ENCODE data around the gene LXN. TPM values are rescaled to one million over a fixed set of nuclear protein-coding genes. Genes with fewer than 3 reads are reported as not detected.

LXN gene
- total RNA-seq, 1 donor from 2014 or later, result 4.9 TPM

GRCh38 chr3:158640646-158641045 is 31.8 kb downstream of the LXN start:
- no peak for TF ChIP-seq CTCF (IDR thresholded peaks at IDR 0.05; ENCODE audit: insufficient read depth, low read length, poor library complexity, severe bottlenecking)
- Histone ChIP-seq H3K4me3 (ENCODE audit: low read depth, low read length) (no peak overlapping the region), H3K27me3 (ENCODE audit: control insufficient read depth, insufficient read depth, low read length) (no peaks in the 10 kb centered on the region), H3K36me3 (ENCODE audit: control insufficient read depth, insufficient read depth, low read length) (no peaks in the 10 kb centered on the region)
- DNase-seq (ENCODE audit: low read depth), result no peak

GRCh38 chr3:158631981-158632380 is 40.5 kb downstream of the LXN start:
- no peak for TF ChIP-seq CTCF (IDR thresholded peaks at IDR 0.05; ENCODE audit: insufficient read depth, low read length, poor library complexity, severe bottlenecking)
- no peak overlapping the region for H3K4me3 ChIP-seq (ENCODE audit: low read depth, low read length)

GRCh38 chr3:158625881-158626280 is 46.6 kb downstream of the LXN start:
- no peak for TF ChIP-seq CTCF (IDR thresholded peaks at IDR 0.05; ENCODE audit: insufficient read depth, low read length, poor library complexity, severe bottlenecking)
- DNase-seq (ENCODE audit: low read depth), result no peak
- Histone ChIP-seq H3K27me3 (ENCODE audit: control insufficient read depth, insufficient read depth, low read length) (no peaks in the 10 kb centered on the region), H3K36me3 (ENCODE audit: control insufficient read depth, insufficient read depth, low read length) (no peaks in the 10 kb centered on the region), H3K4me3 (ENCODE audit: low read depth, low read length) (no peak overlapping the region)

More at GRCh38 chr3:158631981-158632380, 40.5 kb downstream of the LXN start:
- H3K27me3 ChIP-seq (ENCODE audit: control insufficient read depth, insufficient read depth, low read length), result no peaks in the 10 kb centered on the region
- no peaks in the 10 kb centered on the region for H3K36me3 ChIP-seq (ENCODE audit: control insufficient read depth, insufficient read depth, low read length)
- no peak for DNase-seq (ENCODE audit: low read depth)

- H3K27me3 ChIP-seq (ENCODE audit: control insufficient read depth, insufficient read depth, low read length), result no peaks in the 10 kb centered on the region
- H3K36me3 ChIP-seq (ENCODE audit: control insufficient read depth, insufficient read depth, low read length), result no peaks in the 10 kb centered on the region
- no peak overlapping the region for H3K4me3 ChIP-seq (ENCODE audit: low read depth, low read length)
- no peak for DNase-seq (ENCODE audit: low read depth)
- TF ChIP-seq CTCF (IDR thresholded peaks at IDR 0.05; ENCODE audit: insufficient read depth, low read length, poor library complexity, severe bottlenecking), result no peak
These were observed 54.2 kb downstream of the LXN start for GRCh38 chr3:158617982-158618875.

Other genes starting within 250 kb of the LXN start
- gene MLF1, start 101.5 kb downstream of the LXN start, total RNA-seq, result 12.8 and 20.4 TPM in 2 replicates
- 45.5 and 55.0 TPM in 2 replicates for gene GFM1, start 28.1 kb downstream of the LXN start, total RNA-seq
- 5.3 and 6.9 TPM in 2 replicates for gene RARRES1, start 59.8 kb upstream of the LXN start, total RNA-seq
- 55.8 and 61.0 TPM in 2 replicates for gene MFSD1, start 129.4 kb upstream of the LXN start, total RNA-seq

All from kidney epithelial cell (primary cell).